Stimulated activated CD8-positive, alpha-beta memory T cell treated with anti-CD3 and anti-CD28 coated beads, Interleukin-15, amount 100 ng/mL, for 24 hours (primary cell): ENCODE data around the gene NRK.
"Not testable (repeated sequence)": the region's sequence is repeated elsewhere in the genome, so short reads cannot be mapped to it uniquely, and the experiment has no call there.

Source experiments
- DNase-seq: peaks from one replicate; pipeline ENCODE4 v3.0.0-alpha.2; 2020; ENCODE audit warnings: low read depth

The NRK gene, protein sequence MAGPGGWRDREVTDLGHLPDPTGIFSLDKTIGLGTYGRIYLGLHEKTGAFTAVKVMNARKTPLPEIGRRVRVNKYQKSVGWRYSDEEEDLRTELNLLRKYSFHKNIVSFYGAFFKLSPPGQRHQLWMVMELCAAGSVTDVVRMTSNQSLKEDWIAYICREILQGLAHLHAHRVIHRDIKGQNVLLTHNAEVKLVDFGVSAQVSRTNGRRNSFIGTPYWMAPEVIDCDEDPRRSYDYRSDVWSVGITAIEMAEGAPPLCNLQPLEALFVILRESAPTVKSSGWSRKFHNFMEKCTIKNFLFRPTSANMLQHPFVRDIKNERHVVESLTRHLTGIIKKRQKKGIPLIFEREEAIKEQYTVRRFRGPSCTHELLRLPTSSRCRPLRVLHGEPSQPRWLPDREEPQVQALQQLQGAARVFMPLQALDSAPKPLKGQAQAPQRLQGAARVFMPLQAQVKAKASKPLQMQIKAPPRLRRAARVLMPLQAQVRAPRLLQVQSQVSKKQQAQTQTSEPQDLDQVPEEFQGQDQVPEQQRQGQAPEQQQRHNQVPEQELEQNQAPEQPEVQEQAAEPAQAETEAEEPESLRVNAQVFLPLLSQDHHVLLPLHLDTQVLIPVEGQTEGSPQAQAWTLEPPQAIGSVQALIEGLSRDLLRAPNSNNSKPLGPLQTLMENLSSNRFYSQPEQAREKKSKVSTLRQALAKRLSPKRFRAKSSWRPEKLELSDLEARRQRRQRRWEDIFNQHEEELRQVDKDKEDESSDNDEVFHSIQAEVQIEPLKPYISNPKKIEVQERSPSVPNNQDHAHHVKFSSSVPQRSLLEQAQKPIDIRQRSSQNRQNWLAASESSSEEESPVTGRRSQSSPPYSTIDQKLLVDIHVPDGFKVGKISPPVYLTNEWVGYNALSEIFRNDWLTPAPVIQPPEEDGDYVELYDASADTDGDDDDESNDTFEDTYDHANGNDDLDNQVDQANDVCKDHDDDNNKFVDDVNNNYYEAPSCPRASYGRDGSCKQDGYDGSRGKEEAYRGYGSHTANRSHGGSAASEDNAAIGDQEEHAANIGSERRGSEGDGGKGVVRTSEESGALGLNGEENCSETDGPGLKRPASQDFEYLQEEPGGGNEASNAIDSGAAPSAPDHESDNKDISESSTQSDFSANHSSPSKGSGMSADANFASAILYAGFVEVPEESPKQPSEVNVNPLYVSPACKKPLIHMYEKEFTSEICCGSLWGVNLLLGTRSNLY (N-terminal part only)

DNA sequence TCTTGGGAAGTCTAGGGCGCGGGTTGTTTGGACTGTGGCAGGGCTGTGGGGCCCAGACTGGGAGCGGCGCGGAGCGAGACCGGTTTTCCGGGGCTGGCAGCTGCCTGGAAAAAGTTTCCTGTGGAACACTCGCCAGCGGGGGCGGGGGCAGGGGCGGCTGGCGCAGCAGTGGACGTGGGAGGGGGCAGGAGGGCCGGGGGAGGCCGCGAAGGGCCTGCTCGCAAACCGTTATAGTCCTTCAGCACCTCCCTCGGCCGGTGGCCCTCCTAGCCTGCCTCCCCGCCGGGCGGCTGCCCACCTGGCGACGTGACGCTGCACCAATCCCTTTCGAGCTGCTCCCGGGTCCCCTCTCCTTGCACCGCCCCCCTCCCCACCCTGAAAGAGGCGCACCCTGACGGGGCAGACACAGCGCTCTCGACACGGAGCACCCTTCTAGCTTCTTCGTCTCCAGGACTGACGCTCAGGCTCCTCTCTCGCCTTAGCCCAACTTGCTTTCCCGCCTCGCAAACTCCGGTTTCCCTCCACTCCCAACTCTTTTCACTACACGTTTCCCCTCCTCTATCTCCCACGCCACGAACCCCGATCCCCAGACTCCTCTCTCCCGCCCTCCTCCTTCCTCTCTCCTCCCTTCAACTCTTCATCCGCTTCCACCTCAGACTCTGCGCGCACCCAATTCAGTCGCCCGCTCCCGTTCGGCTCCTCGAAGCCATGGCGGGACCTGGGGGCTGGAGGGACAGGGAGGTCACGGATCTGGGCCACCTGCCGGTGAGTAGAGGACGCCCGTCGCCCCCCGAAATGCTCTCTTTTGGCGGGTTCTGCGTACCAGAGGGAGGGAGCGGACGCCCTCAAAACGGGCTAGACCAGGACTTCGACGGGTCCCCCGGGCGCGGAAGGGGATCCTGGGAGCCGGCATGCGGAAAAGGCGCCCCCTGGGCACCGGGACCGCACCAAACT is at the start of gene NRK:
NRK (plus strand) TSS at position 402 of the 954 bp plus-strand sequence; CDS start at position 709, 307 bp downstream.
- DNase-seq: no peak

DNA sequence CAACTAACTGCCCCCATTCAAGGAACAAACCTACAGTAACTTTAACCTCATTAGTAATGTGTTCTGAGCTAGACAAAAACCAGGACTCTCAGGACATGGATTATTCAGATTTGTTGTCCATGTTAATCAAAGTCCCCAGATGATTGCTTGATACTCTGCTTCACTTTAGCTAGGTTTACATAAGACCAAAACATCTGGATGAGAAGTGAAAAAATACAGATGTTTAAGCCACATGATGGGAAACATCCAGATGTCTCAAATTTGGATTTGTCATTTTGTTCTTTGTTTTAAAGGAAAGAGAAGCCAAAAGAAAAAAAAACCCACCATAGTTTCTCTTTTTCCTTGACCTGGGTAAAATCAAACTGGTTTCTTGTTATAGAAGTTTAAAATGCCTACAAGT is 48.5 kb upstream of the NRK start:
- DNase-seq: no peak

DNA sequence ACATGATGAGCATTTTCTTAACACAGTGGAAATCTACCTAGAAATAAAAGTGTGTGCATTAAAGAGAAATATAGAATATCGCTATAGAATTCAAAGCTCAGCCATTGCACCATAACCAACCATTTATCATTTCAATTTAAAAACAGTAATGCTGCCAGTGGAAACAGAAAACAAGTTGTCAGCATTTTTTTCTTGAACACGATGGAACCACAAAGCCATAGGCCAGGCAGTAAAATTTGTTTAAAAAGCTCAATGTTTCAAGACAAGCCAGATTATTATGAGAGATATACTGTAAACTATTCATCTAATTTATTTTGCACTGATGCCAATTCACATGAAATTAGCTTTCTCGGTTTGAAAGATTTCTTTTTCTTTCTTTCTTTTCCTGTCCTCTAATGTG is 46.7 kb upstream of the NRK start:
- no peak for DNase-seq

DNA sequence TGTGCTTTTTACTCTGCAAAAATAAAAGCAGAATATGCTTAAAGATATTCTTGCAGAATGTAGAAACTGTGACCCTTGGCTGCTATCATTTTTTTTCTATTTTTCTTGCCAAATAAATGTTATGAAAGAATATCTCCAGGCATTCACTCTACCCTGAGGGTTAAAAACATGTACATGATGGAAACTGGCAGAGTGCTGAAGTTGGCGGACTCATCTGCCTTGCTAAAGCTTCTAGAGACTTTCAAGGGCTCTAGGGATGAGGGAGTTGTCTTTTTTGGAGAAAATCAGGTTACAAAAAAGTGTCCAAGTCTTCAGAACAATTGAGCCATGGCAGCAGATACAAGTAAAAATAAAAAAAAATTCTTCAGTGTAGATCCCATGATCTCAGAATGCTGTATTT is 40.5 kb upstream of the NRK start:
- no peak for DNase-seq

DNA sequence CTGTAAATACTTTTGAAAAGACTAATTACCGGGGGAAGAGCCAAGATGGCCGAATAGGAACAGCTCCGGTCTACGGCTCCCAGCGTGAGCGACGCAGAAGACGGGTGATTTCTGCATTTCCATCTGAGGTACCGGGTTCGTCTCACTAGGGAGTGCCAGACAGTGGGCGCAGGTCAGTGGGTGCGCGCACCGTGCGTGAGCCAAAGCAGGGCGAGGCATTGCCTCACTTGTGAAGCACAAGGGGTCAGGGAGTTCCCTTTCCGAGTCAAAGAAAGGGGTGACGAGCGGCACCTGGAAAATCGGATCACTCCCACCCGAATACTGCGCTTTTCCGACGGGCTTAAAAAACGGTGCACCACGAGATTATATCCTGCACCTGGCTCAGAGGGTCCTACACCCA is 25.5 kb upstream of the NRK start:
- DNase-seq: not testable (repeated sequence)

DNA sequence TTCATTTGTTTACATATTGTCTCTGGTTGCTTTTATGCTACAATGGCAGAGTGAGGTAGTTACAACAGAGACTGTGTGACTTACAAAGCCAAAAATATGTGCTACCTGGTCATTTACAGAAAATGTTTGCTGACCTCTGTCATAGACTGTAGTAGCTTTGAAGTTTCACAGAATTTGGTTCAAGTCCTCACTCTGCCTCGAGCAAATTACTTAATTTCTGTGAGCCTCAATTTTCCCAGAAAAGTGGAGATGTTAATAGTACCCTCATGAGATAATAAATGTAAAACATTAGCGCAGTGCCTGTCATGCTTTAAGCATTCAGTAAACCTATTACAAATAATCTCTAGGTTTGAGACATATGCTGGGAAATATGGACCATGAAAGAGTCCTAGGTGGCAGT is 18.4 kb upstream of the NRK start:
- no peak for DNase-seq

DNA sequence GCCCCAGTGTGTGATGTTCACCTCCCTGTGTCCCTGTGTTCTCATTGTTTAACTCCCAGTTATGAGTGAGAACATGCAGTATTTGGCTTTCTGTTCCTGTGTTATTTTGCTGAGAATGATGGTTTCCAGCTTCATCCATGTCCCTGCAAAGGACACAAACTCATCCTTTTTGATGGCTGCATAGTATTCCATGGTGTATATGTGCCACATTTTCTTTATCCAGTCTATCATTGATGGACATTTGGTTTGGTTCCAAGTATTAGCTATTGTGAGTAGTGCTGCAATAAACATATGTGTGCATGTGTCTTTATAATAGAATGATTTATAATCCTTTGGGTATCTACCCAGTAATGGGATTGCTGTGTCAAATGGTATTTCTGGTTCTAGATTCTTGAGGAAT is 16.7 kb upstream of the NRK start:
- not testable (repeated sequence) for DNase-seq

DNA sequence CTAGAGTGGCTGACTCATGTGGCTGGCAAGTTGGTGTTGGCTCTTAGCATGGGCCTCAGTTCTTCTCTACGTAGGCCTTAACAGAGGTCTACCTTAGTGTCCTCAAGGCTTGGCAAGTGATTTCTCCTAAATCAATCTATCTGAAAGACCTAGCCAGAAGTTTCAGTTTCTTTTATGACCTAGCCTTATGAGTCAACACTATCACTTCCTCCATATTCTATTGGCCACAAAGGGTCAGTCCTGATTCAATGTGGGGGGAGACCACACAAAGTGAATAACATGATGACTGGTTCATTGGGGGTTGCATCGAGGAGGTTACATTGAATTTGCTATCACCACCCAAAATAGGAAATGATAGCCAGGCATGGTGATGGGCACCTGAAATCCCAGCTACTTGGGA is 5.8 kb upstream of the NRK start:
- DNase-seq: no peak

DNA sequence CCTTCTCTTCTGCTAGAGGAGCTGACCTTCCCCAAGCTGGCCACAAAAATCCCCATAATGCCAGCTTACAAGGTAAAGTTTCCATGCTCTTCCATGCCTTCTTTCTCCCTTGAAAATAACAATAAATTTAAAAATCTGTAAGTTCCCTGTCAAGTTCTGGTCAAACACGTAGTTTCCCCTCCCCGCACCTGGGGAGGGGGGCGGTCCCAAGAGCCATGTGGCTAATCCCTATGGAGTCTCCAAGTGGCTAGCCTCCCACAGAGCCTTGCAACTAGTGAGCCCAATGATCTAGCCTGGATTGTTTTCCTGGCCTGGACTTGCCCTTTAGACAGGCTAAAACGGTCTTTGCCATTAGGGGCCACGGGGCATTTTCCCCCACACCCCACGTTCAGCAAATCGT is 2.1 kb upstream of the NRK start:
- no peak for DNase-seq

DNA sequence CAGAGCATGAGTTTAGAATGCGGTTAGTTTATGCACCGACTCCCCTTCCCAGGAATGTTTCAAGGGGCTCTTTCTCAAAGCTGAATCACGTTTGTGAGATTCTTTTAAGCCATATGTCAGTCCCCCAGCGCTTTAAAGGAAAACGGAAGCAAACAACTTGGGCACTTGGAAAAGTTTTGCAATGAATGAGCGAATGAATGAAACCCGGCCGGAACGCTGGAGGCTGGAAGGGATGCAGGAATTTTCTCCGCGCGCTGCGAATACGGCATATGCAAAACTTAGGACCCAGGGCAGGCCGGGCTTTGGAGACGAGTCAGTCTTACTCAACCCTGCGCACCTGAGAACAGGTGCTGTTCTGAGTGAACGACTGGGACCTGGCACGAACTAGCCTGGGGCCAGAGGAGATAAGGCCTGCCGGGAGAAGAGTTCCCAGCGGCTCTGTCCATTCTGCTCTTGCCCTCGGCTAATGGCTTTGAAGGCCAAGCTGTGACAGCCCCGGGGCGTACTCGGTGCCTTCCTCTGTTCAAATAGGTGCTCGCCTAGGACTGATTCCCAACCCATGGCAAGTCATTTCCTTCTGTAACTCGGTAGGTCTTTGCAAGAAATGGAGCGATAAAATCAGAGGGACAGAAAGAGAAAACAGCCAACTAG is 743 bp upstream of the NRK start:
- no peak for DNase-seq

DNA sequence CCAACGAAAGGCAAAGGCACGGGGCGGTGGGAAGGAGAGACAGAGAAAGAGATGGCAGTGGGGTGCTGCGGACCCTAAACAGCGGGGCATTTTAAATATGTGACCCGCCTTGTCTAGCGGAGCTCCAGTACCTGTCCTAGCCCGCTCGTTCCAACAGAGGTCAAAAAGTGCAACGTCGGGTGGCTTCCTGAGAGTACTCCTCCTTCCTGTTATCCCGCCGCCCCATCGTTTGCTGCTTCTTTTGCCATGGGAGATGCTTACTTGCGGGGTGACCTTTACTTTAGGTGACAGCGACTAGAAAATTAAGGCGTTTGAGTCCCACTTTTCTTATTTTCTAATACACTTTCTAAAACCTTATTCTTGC is 735 bp downstream of the NRK start:
- no peak for DNase-seq

DNA sequence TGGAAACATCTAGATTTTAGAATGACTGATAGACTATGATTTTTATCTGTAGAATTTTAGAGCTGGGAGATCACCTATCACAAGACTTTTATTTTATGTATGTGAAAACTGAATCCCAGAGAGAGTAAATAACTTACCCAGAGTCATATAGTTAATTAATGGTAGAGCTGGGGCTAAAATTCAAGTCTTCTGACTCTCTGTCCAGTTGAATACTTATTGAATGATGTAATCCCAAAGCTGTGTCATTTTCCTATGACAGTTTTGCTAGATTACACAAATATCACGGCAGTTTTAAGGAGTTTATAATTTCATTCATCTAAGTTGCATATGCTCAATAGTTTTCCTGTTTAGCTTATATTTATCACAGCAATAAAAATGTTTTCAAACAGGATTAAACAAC is 6.7 kb downstream of the NRK start:
- DNase-seq: no peak

DNA sequence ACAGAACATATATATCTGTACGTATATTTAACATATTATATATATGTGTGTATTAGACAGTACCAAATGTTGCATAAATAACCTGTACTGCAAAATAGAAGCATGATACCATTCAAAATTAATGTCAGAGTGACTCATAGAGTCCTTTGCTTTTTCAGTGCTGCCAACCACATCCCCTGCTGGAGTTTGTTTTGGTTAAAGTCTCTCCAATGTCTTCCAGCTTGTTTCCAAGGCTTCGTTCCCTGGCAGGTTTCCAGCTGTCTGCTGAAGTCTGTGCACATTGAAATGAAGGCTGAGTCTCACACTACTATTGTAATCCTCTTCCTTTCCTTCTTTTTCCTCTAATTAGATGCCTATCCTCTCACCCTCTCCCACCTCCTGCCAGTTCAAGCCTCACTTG is 14.9 kb downstream of the NRK start:
- no peak for DNase-seq

DNA sequence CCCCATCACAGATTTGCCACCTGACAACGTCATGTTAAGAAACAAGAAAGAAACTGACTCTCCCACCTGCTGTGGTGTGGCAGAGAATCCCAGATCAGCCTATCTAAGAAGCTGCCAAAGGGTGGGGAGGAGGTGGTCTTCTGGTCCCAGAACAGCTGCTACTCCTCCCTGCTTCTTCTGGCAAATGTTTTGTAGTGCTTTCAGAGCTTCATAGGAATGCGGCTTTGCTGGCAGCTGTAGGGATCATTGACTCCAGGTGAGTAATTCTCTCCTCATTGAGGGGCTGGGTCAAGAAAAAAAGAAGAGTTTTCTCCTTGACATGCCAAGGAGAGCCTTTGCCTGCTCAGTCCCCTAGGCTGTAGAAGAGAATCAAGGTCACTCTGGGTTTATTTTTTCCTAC is 23.3 kb downstream of the NRK start:
- DNase-seq: no peak

DNA sequence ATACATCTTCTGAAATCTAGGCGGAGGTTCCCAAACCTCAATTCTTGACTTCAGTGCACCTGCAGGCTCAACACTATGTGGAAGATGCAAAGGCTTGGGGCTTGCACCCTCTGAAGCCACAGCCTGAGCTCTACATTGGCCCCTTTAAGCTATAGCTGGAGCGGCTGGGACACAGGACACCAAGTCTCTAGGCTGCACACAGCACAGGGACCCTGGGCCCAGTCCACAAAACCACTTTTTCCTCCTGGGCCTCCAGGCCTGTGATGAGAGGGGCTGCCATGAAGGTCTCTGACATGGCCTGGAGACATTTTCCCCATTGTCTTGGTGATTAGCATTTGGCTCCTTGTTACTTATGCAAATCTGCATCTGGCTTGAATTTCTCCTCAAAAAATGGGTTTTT is 27.8 kb downstream of the NRK start:
- DNase-seq: not testable (repeated sequence)

DNA sequence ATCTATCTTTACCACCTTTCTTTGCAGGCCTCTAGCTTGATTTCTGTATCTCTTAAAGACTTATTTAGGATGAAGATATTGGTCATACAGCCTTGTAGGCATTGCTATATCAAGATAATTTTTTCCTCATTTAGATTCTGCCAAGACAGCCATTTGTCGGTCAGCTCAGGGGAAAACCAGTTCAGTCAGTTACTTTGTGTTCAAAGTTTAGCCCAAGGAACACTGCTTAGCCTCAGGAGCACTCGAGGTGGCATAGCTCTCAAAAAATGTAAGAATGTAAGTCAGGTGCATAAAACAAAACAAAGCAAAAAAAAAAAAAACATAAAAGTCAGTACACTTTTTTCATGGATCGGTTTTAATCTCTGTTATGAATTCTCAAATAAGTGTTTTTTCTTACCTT is 43.4 kb downstream of the NRK start:
- no peak for DNase-seq

DNA sequence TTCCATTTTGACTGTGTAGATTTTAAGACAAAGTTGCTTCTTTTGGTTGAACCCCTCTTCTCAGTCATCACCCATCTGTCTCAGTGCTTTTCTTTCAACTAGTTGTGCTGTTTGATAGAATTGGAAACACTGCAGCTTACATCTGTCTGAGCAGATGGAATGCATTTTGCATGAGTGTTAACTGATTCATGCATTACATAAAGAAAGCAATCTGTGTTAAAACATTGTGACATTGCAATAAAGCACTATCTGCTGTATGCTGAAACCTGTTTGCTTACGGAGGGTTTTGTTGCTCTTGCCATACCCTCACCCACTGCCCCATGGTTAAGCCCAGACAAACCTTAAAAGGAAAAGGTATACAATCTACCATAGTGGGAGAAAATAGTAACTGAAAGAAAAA is 47.4 kb downstream of the NRK start:
- no peak for DNase-seq

DNA sequence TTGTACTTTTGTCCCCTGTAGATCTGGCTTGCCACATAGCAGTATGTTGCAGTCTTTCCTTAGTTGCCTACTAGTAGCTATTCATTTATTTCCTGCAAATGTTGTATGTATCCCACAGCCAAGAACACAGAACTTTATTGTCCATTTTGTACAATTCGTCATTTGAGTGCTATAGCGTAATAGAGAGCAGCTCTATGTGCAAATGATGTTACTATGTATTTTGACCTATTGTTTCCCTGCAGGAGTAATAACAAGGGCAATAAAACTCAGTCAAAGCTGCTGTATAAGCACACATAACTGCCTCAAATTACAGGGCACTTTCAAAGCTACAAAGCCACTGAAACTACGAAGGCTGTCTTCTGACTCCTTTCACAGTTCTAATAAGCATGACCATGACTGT is 48.1 kb downstream of the NRK start:
- DNase-seq: no peak

DNA sequence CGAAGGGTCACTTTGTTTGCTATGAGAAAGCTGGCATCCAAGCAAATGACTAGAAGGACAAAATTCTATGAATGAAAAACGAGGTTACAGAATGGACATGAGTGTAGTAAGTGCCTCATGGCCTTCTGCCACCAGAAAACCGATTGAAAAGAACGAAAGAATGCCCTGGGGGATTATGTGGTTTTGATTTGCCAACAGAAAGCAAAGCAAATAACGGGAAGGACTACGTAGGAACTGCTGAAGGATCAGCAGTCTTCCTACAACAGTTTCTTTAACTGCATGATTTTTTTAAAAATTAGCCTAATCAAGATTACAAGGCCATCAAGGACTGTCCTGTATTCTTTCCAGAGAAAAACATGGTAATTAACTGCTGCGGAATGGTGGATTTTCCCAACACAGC is 50.6 kb downstream of the NRK start:
- no peak for DNase-seq

DNA sequence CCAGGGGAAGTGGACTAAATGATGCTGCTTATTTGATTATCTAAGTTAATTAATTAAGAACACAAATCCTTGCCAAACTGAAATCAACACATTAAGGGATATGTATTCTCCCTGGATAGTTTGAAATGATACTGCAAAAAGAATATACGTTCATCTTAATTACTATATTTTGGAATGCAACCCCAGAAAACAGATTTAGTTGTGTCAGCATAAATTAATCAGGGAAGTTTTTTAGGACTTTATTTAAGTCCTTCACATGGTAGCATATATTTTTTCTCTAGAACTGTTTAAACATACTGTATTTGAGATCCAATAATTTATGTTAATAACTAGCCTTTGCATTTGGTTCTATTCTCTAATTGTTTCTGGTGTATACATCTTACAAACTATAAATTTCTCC is 52.5 kb downstream of the NRK start:
- DNase-seq: no peak

DNA sequence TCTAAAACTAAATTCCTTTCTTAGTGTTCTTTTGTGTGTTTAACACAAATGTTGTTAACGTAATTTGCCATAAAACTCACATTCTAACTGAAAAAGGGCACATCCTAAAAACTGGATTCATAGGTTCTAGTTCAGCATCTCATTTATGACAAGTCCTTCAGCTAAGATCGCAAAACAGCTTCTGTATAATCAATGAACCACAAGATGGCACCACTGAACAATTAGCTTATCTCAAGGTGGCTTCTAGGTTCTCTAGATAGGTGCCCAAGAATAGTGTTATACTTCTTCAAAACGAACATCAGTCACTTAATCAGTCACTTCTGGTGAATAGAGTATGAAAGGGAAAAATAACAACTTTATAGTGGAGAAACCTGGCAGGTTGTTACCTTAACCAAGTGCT is 54.3 kb downstream of the NRK start:
- DNase-seq: no peak
